Lower lobe of right lung (tissue), 2 donors: Measurements from ENCODE around the gene CEP250. TPM values are rescaled to one million over a fixed set of nuclear protein-coding genes. Genes with fewer than 3 reads are reported as not detected.

Source experiments
- ATAC-seq, 2 donors: fragments of 200-7000 bp; cut with Tn5 transposase; one replicate each; pipeline ENCODE4 v1.9.1; 2020 to 2022; ENCODE audit warnings: mild to moderate bottlenecking in 2 of 2, moderate library complexity in 2 of 2
- DNase-seq: peaks from one replicate; pipeline ENCODE4 v3.0.0-alpha.2; 2020
- H3K27ac ChIP-seq: fragments of 200-600 bp; one replicate; pipeline ENCODE4 v1.8.0; 2022
- H3K27me3 ChIP-seq: fragments of 200-600 bp; one replicate; pipeline ENCODE4 v1.8.0; 2022; ENCODE audit warnings: low read depth
- H3K36me3 ChIP-seq: fragments of 200-600 bp; one replicate; pipeline ENCODE4 v1.8.0; 2022; ENCODE audit warnings: mild to moderate bottlenecking
- H3K4me1 ChIP-seq: fragments of 200-600 bp; one replicate; pipeline ENCODE4 v1.8.0; 2022
- H3K4me3 ChIP-seq: fragments of 200-600 bp; one replicate; pipeline ENCODE4 v1.8.0; 2022; ENCODE audit warnings: mild to moderate bottlenecking
- H3K9me3 ChIP-seq: fragments of 200-600 bp; one replicate; pipeline ENCODE4 v1.8.0; 2022
- CTCF ChIP-seq: fragments of 200-600 bp; IDR thresholded peaks from one replicate; pipeline ENCODE4 v1.8.0; 2022; ENCODE audit warnings: antibody characterized with exemption, mild to moderate bottlenecking
- intact Hi-C: fragments of 100-400 bp; cut with DNase I; formaldehyde crosslinking; loops from one replicate; pipeline ENCODE4 v1.11.0; 2022
- long read RNA-seq: library from polyadenylated mRNA; unstranded; transcript quantifications from one replicate; pipeline ENCODE4 v2.0.0, GENCODE V29; 2021
- total RNA-seq: library from RNA; stranded (reverse); fragmentation: NEBNext Ultra II Directional; extraction: Animal tissue kit (Norgen Biotek cat#: 25700); gene quantifications from one replicate; pipeline ENCODE4 v1.2.1, GENCODE V29; 2021
- donor health status: DM: no; HTN: yes; CAD: no; lungs with severe emphysema.

Gene CEP250
- total RNA-seq: 30.7 TPM
- long read RNA-seq, partial matches to known transcripts: 7 of 15 reads
- long read RNA-seq, other reads (novel, unspliced or antisense): 8 of 15 reads

GRCh38 chr20:35454881-35455609, at the start of gene CEP250:
Gene CEP250 (plus strand): TSS chr20:35455598. CDS start chr20:35462368, 6,770 bp downstream.
- ATAC-seq: peak; percentile 99 to 100
- Histone ChIP-seq H3K4me3 (peak within 1 kb of the TSS; percentile 99), H3K4me1 (peaks cover 27% of the 10 kb centered on the region), H3K9me3 (no peaks in the 10 kb centered on the region), H3K27ac (peak within 1 kb of the TSS; percentile 89), H3K36me3 (peaks cover 1% of the 10 kb centered on the region), H3K27me3 (no peaks in the 10 kb centered on the region)
- peak; percentile 96 for DNase-seq
- intact Hi-C loops: no loop called here
- TF ChIP-seq CTCF: no peak

GRCh38 chr20:35405775-35406174, 49.6 kb upstream of the CEP250 start:
- no peak for TF ChIP-seq CTCF
- no peak for ATAC-seq
- no peak for DNase-seq

GRCh38 chr20:35408270-35408669, 47.1 kb upstream of the CEP250 start:
- no peaks in the 10 kb centered on the region for H3K27me3 ChIP-seq
- peaks cover 34% of the 10 kb centered on the region for H3K36me3 ChIP-seq
- H3K9me3 ChIP-seq: peaks cover 7% of the 10 kb centered on the region
- ATAC-seq: no peak
- no peak for TF ChIP-seq CTCF
- no peak overlapping the region for H3K27ac ChIP-seq
- intact Hi-C loops: no loop called here
- DNase-seq: no peak
- H3K4me1 ChIP-seq: peaks cover 9% of the 10 kb centered on the region
- no peak overlapping the region for H3K4me3 ChIP-seq

More at GRCh38 chr20:35405775-35406174, 49.6 kb upstream of the CEP250 start:
- intact Hi-C loops: no loop called here
- peaks cover 2% of the 10 kb centered on the region for H3K4me1 ChIP-seq
- peaks cover 7% of the 10 kb centered on the region for H3K9me3 ChIP-seq
- H3K4me3 ChIP-seq: no peak overlapping the region
- H3K27me3 ChIP-seq: no peaks in the 10 kb centered on the region
- peaks cover 34% of the 10 kb centered on the region for H3K36me3 ChIP-seq
- H3K27ac ChIP-seq: no peak overlapping the region

- no peak for TF ChIP-seq CTCF
- Histone ChIP-seq H3K36me3 (peaks cover 34% of the 10 kb centered on the region), H3K27ac (no peak overlapping the region), H3K4me1 (peaks cover 9% of the 10 kb centered on the region), H3K9me3 (peaks cover 7% of the 10 kb centered on the region), H3K4me3 (no peak overlapping the region), H3K27me3 (no peaks in the 10 kb centered on the region)
- DNase-seq: no peak
- ATAC-seq: no peak
- intact Hi-C loops: no loop called here
Measured at GRCh38 chr20:35409542-35409941, 45.9 kb upstream of the CEP250 start.

GRCh38 chr20:35410613-35411012, 44.8 kb upstream of the CEP250 start:
- ATAC-seq: no peak
- H3K4me3 ChIP-seq: peak overlapping the region; percentile 83
- H3K4me1 ChIP-seq: peaks cover 9% of the 10 kb centered on the region
- H3K27me3 ChIP-seq: no peaks in the 10 kb centered on the region
- no peak overlapping the region for H3K27ac ChIP-seq
- H3K9me3 ChIP-seq: peaks cover 7% of the 10 kb centered on the region
- H3K36me3 ChIP-seq: peaks cover 34% of the 10 kb centered on the region
- no peak for DNase-seq
- intact Hi-C loops: no loop called here
- TF ChIP-seq CTCF: no peak
